HepG2 (cell line): ENCODE data around the gene DCAF6. TPM values are rescaled to one million over a fixed set of nuclear protein-coding genes. Genes with fewer than 3 reads are reported as not detected.
A peak's percentile ranks its signal among the peaks of the same experiment; 100 is the strongest.

Source experiments
- DRAP1 ChIP-seq: IDR thresholded peaks from 2 replicates; pipeline ENCODE4 v1.6.1; 2016; ENCODE audit warnings: missing genetic modification reagents, missing compliant biosample characterization
- FOSL1 ChIP-seq: sonication (generic); formaldehyde crosslinking; IDR thresholded peaks from 2 replicates; pipeline ENCODE4 v1.9.0; 2021; ENCODE audit warnings: missing genetic modification reagents, borderline replicate concordance
- FUBP1 ChIP-seq: sonication (generic); formaldehyde crosslinking; IDR thresholded peaks from 2 replicates; pipeline ENCODE4 v1.5.1; 2020; ENCODE audit warnings: missing genetic modification reagents, mild to moderate bottlenecking, borderline replicate concordance
- GATAD2A ChIP-seq: IDR thresholded peaks from 2 replicates; pipeline ENCODE4 v1.6.1; 2016
- NFIC ChIP-seq: IDR thresholded peaks from 2 replicates; pipeline ENCODE4 v1.6.1; 2012; ENCODE audit warnings: mild to moderate bottlenecking, low read length, inconsistent platforms
- NFRKB ChIP-seq: fragments of 450-650 bp; IDR thresholded peaks from 2 replicates; pipeline ENCODE4 v1.6.1; 2017
- NKX3-1 ChIP-seq: sonication (generic); formaldehyde crosslinking; IDR thresholded peaks from 2 replicates; pipeline ENCODE4 v1.5.0; 2020; ENCODE audit warnings: missing genetic modification reagents
- NR2F1 ChIP-seq, 2 experiments: fragments of 450-650 bp in 1 of 2; formaldehyde crosslinking in 1 of 2; IDR thresholded peaks; 2 replicates each; pipeline versions ENCODE4 v1.5.0 to v1.6.1; 2016 to 2020; ENCODE audit warnings: mild to moderate bottlenecking in 1 of 2, missing compliant biosample characterization in 1 of 2, missing genetic modification reagents in 1 of 2, moderate library complexity in 1 of 2
- PHB2 ChIP-seq: fragments of 450-650 bp; IDR thresholded peaks from 2 replicates; pipeline ENCODE4 v1.6.1; 2018; ENCODE audit not compliant: partially characterized antibody
- RXRB ChIP-seq: IDR thresholded peaks from 2 replicates; pipeline ENCODE4 v1.6.1; 2016; ENCODE audit warnings: borderline replicate concordance, missing genetic modification reagents, missing compliant biosample characterization
- UBTF ChIP-seq: sonication (generic); formaldehyde crosslinking; IDR thresholded peaks from 2 replicates; pipeline ENCODE4 v1.4.0; 2020; ENCODE audit warnings: mild to moderate bottlenecking, missing genetic modification reagents
- ZBTB3 ChIP-seq: sonication (generic); formaldehyde crosslinking; IDR thresholded peaks from 2 replicates; pipeline ENCODE4 v1.4.0; 2020; ENCODE audit warnings: low read depth, mild to moderate bottlenecking, moderate library complexity, missing genetic modification reagents, borderline replicate concordance
- ZBTB44 ChIP-seq: sonication (generic); formaldehyde crosslinking; IDR thresholded peaks from 2 replicates; pipeline ENCODE4 v1.4.0; 2020; ENCODE audit warnings: missing genetic modification reagents
- ZNF280D ChIP-seq: sonication (generic); formaldehyde crosslinking; IDR thresholded peaks from 2 replicates; pipeline ENCODE4 v1.5.1; 2020; ENCODE audit warnings: mild to moderate bottlenecking, missing genetic modification reagents
- ZNF550 ChIP-seq: sonication (generic); formaldehyde crosslinking; IDR thresholded peaks from 2 replicates; pipeline ENCODE4 v1.4.0; 2020; ENCODE audit warnings: mild to moderate bottlenecking, missing genetic modification reagents, borderline replicate concordance
- ZNF674 ChIP-seq: sonication (generic); formaldehyde crosslinking; IDR thresholded peaks from 2 replicates; pipeline ENCODE4 v1.5.0; 2020; ENCODE audit warnings: low read depth, mild to moderate bottlenecking, missing genetic modification reagents
- ZNF747 ChIP-seq: sonication (generic); formaldehyde crosslinking; IDR thresholded peaks from 2 replicates; pipeline ENCODE4 v1.8.1; 2023; ENCODE audit warnings: missing genetic modification reagents, mild to moderate bottlenecking, borderline replicate concordance
- ZNF792 ChIP-seq: IDR thresholded peaks from 2 replicates; pipeline ENCODE4 v1.6.1; 2016
- ZSCAN22 ChIP-seq: sonication (generic); formaldehyde crosslinking; IDR thresholded peaks from 2 replicates; pipeline ENCODE4 v1.4.0; 2020; ENCODE audit warnings: mild to moderate bottlenecking, missing genetic modification reagents
- polyA plus RNA-seq, 8 experiments: library from polyadenylated mRNA; depleted of rRNA in 3 of 8; stranded (reverse) in 7 of 8; unstranded in 1 of 8; fragments of >200 nt; fragmentation: Illumina TruSeq in 4 of 8; extraction: Trizol in 4 of 8; gene quantifications; 2 replicates each; pipeline versions ENCODE4 v1.2.1 to v1.2.3, GENCODE V29; 2011 to 2016; ENCODE audit warnings: low read depth in 4 of 8, missing spikeins in 1 of 8, mixed read lengths in 1 of 8; ENCODE audit not compliant: insufficient read depth in 1 of 8
- total RNA-seq, 5 experiments: library from RNA; depleted of rRNA; stranded (reverse); fragments of >200 nt; fragmentation: Illumina TruSeq; extraction: Trizol; gene quantifications; 2 replicates each; pipeline ENCODE4 v1.2.3, GENCODE V29; 2016; ENCODE audit warnings: low read depth in 1 of 5

Gene DCAF6
- total and polyA plus RNA-seq, 2 of the 13 experiments (the other 11 are each of a cell fraction or from before 2014, with no cell fraction given), result 24.7 to 33.7 TPM

GRCh38 chr1:167935216-167936067 is 1.0 kb upstream of the DCAF6 start (continued):
- TF ChIP-seq ZNF280D (peak; percentile 85; the same call in 1 of the 2 replicates), DRAP1 (CRISPR knock-in tag) (no peak), NFIC (no peak), ZSCAN22 (CRISPR knock-in tag) (no peak; the same call in 1 of the 2 replicates), GATAD2A (CRISPR knock-in tag) (no peak), NKX3-1 (0 out of 2 replicates have a peak, but pooled peaks have one; percentile 15), NFRKB (no peak), ZNF674 (CRISPR knock-in tag) (no peak), NR2F1 (CRISPR knock-in tag; IDR thresholded peaks at IDR 0.05) (0 out of 4 replicates have a peak, but pooled peaks of 1 of the 2 experiments have one; percentile 2), FOSL1 (CRISPR knock-in tag) (no peak), ZBTB3 (CRISPR knock-in tag) (no peak), ZNF747 (CRISPR knock-in tag) (no peak; the same call in 1 of the 2 replicates), RXRB (CRISPR knock-in tag) (no peak; the same call in 1 of the 2 replicates), FUBP1 (CRISPR knock-in tag) (no peak), ZNF792 (CRISPR knock-in tag) (no peak; the same call in 1 of the 2 replicates), PHB2 (no peak), UBTF (CRISPR knock-in tag) (peak; percentile 74; the same call in 1 of the 2 replicates), ZNF550 (no peak), ZBTB44 (CRISPR knock-in tag) (no peak)
